GM23248 (cell line): ENCODE data around the gene UBFD1.

Source experiments
- EZH2 ChIP-seq: fragments of 200-600 bp; sonication (generic); IDR thresholded peaks from 2 replicates; pipeline ENCODE4 v1.6.1; 2018; ENCODE audit warnings: antibody characterized with exemption, mild to moderate bottlenecking; ENCODE audit not compliant: insufficient read depth, poor library complexity, severe bottlenecking
- EZH2phosphoT487 ChIP-seq: fragments of 200-600 bp; sonication (generic); IDR thresholded peaks from 2 replicates; pipeline ENCODE4 v1.6.1; 2018; ENCODE audit warnings: antibody characterized with exemption, moderate library complexity, mild to moderate bottlenecking, low read depth; ENCODE audit not compliant: insufficient read depth

DNA sequence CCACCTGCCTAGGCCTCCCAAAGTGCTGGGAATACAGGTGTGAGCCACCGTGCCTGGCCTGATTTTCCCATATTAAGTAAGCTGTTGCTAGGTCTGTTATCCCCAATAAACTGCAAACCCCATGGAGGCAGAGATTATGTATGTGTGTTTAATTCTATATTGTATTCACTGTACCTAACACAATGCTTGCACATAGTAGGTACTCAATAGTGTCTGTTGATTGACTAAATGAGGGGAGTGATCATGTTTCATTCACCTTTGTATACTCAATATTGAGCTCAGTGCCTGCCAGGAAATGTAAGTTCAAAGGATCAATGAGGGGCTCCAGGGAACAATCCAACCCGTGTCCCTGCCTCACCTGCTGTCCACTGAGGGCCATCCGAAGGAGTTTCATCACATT, 32.6 kb upstream of the UBFD1 start:
- TF ChIP-seq EZH2 (no peak), EZH2phosphoT487 (no peak)
